GM13977 (cell line): Measurements from ENCODE around the gene OSBPL9.

Source experiments
- DNase-seq: peaks from one replicate; pipeline ENCODE4 v3.0.0; 2012; ENCODE audit warnings: low spot score
- CTCF ChIP-seq: IDR thresholded peaks from 2 replicates; pipeline ENCODE4 v1.5.1; 2012; ENCODE audit warnings: mild to moderate bottlenecking, control low read depth; ENCODE audit not compliant: insufficient read depth; ENCODE audit errors: extremely low read depth, missing control alignments
- in situ Hi-C: fragments of 300-500 bp; cut with MboI; formaldehyde crosslinking; loops from one replicate; pipeline ENCODE4 v1.12.0; 2022; ENCODE audit warnings: low sequenced_read_pairs, low pct_unique_long_range_greater_than_20kb, mixed read lengths, inconsistent platforms; ENCODE audit not compliant: unreplicated experiment

OSBPL9 gene

GRCh38 chr1:51761351-51761750, 144.5 kb downstream of the OSBPL9 start:
- no peak for DNase-seq
- TF ChIP-seq CTCF = no peak
- in situ Hi-C loops = no loop called here

GRCh38 chr1:51768971-51769588, 152.2 kb downstream of the OSBPL9 start:
- in situ Hi-C loops = no loop called here
- peak; percentile 45 for DNase-seq
- peak; percentile 53 for TF ChIP-seq CTCF

GRCh38 chr1:51776408-51776807, 159.5 kb downstream of the OSBPL9 start:
- in situ Hi-C loops = no loop called here
- peak; percentile 27 for DNase-seq
- no peak for TF ChIP-seq CTCF

GRCh38 chr1:51780927-51781326, 164.0 kb downstream of the OSBPL9 start:
- no peak for TF ChIP-seq CTCF
- in situ Hi-C loops = no loop called here
- no peak for DNase-seq

- in situ Hi-C loops = no loop called here
- no peak for DNase-seq
- no peak for TF ChIP-seq CTCF
Measured at GRCh38 chr1:51784997-51785421, 168.1 kb downstream of the OSBPL9 start.

GRCh38 chr1:51788938-51789337, 172.0 kb downstream of the OSBPL9 start:
- TF ChIP-seq CTCF = no peak
- in situ Hi-C loops = no loop called here
- no peak for DNase-seq

GRCh38 chr1:51789342-51789741, 172.4 kb downstream of the OSBPL9 start:
- DNase-seq = no peak
- TF ChIP-seq CTCF = no peak
- in situ Hi-C loops = no loop called here
